22Rv1 (cell line): ENCODE measurements around the gene PDLIM3.

Experiments
- ZFX ChIP-seq: fragments of 450-650 bp; IDR thresholded peaks from 2 replicates; pipeline ENCODE4 v1.6.1; 2017; ENCODE audit warnings: antibody characterized with exemption, borderline replicate concordance
- TF ChIP-seq, protein P1 (sequence below): fragments of 450-650 bp; IDR thresholded peaks from 2 replicates; pipeline ENCODE4 v1.5.1; 2017; ENCODE audit warnings: mild to moderate bottlenecking

DNA sequence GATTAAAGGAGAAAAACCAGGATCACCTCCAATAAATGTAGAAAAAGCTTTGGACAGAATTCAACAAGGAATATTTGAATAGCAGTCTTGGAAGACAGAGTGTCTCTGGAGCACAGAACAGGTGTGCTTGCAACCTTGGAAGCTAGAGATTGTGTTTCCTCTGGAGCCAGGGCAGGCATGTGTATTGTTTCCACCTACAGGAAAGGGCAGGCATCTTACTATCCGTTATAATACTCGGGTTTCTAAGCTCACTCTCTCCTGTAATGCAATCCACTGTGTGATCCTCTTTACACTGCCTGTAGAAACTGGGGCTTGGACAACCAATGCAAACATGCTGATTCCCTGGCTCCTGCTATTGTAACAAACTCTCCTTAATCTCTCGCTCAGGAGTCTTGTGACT lies 78.2 kb downstream of the PDLIM3 start:
- TF ChIP-seq, protein P1, sequence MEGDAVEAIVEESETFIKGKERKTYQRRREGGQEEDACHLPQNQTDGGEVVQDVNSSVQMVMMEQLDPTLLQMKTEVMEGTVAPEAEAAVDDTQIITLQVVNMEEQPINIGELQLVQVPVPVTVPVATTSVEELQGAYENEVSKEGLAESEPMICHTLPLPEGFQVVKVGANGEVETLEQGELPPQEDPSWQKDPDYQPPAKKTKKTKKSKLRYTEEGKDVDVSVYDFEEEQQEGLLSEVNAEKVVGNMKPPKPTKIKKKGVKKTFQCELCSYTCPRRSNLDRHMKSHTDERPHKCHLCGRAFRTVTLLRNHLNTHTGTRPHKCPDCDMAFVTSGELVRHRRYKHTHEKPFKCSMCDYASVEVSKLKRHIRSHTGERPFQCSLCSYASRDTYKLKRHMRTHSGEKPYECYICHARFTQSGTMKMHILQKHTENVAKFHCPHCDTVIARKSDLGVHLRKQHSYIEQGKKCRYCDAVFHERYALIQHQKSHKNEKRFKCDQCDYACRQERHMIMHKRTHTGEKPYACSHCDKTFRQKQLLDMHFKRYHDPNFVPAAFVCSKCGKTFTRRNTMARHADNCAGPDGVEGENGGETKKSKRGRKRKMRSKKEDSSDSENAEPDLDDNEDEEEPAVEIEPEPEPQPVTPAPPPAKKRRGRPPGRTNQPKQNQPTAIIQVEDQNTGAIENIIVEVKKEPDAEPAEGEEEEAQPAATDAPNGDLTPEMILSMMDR = no peak
- TF ChIP-seq ZFX = no peak
